NCI-H510A (cell line): Measurements from ENCODE around the gene SFMBT1.
A peak's percentile ranks its signal among the peaks of the same experiment; 100 is the strongest.

Source experiments
- DNase-seq: peaks from one replicate; lab custom pipeline; 2025; lab: John Stamatoyannopoulos, UW

The SFMBT1 gene, protein sequence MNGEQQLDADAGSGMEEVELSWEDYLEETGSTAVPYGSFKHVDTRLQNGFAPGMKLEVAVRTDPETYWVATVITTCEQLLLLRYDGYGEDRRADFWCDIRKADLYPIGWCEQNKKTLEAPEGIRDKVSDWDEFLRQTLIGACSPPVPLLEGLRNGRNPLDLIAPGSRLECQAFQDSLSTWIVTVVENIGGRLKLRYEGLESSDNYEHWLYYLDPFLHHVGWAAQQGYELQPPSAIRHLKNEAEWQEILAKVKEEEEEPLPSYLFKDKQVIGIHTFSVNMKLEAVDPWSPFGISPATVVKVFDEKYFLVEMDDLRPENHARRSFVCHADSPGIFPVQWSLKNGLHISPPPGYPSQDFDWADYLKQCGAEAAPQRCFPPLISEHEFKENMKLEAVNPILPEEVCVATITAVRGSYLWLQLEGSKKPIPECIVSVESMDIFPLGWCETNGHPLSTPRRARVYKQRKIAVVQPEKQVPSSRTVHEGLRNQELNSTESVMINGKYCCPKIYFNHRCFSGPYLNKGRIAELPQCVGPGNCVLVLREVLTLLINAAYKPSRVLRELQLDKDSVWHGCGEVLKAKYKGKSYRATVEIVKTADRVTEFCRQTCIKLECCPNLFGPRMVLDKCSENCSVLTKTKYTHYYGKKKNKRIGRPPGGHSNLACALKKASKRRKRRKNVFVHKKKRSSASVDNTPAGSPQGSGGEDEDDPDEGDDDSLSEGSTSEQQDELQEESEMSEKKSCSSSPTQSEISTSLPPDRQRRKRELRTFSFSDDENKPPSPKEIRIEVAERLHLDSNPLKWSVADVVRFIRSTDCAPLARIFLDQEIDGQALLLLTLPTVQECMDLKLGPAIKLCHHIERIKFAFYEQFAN

GRCh38 chr3:53045518-53046170 lies at the start of gene SFMBT1:
Gene SFMBT1 (minus strand): TSS chr3:53046073. CDS start chr3:52969128, 76,945 bp downstream.
- peak; percentile 26 for DNase-seq

- DNase-seq, result no peak
Measured at GRCh38 chr3:53092942-53093341, 47.1 kb upstream of the SFMBT1 start.

- no peak for DNase-seq
Measured at GRCh38 chr3:53092216-53092615, 46.3 kb upstream of the SFMBT1 start.

DNA sequence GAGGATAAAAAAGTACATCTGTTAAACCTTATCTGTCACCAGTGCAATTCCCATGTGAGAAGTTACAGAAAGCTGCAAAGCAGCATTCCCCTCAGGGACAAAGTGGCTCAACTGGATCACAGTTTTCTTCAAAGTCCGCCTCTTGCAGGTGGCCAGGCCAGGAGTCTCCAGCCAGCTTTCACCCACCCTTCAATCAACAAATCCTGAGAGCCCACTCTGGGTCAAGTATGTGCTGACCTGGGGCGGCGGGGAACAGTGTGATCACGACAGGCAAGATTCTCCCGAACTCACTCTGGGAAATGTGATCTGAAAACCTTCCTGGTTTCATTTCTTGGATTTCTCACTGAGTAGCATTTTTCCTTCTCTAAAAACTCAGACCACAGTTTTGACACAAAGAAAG lies 45.1 kb upstream of the SFMBT1 start:
- no peak for DNase-seq

GRCh38 chr3:53089511-53089910 lies 43.6 kb upstream of the SFMBT1 start:
- DNase-seq, result no peak

GRCh38 chr3:53085476-53085875 lies 39.6 kb upstream of the SFMBT1 start:
- no peak for DNase-seq

DNA sequence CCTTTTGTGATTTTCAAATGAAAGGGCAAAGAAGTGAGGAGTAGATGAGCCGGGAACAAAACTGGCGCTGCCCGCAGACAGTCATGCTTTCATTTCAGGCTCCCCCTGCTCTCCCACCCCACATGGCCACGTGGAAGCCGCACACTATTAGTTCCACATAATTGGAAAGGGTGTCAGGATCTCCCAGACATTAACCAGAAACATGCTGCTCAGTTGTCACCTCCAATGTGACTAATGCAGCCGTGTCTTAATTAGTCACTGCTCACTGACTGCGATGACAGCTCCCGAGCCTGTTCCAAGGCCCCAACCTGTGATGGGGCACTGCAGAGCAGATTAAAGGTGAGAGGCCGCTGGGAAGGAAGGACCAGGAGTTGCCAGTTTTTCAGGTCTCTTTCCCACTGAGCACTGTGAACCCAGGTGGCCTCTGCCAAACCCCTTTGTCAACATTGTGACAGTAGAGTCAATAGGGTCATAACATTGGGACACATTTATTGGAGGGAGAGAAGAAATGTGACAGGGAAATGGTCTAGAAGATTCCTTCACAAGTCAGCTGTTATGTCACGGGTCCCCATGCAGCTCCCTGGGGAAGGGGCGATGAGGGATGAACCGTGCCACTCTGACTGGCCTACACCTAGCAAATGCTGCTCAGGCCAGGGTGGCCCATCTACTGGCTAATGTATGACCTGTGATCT lies 38.6 kb upstream of the SFMBT1 start:
- DNase-seq, result no peak

DNA sequence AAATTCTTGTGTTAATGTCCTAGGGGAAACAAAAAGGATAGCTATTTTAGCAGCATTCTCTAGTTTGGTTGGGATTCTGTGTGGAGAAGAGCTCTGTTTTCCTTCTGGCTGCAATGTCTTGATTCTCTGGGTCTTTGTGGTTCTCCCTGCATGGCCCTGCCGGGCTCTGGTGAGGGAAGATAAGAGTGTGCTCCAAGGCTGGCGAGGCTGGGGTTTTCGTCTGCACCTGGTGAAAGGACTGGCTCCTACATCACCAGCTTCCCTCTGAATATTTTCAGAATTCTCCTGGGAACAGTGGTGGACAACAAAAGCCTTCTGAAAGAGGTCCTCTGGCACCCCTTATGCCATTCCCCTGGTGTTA lies 38.1 kb upstream of the SFMBT1 start:
- no peak for DNase-seq

DNA sequence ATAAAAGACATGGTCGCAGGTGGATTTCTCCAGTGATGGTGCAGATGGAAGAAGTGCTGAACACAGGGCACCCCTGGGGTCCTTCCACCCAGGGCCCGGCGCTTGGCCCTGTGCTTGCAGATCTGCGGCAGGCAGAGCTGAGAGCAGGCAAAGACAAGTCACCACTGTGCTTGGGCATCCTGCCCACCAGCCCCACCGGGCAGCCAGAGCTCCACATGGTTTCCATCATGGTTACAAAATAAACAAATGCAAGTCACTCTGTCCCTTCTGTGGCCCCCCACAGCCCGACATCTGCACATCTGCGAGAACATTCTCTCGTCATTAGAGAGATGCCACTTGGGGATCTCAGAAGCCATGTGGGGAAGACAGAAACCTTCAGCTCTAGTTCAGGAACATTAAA lies 37.6 kb upstream of the SFMBT1 start:
- no peak for DNase-seq

- no peak for DNase-seq
Measured at GRCh38 chr3:53082736-53083135, 36.9 kb upstream of the SFMBT1 start.

GRCh38 chr3:53081318-53081717 lies 35.4 kb upstream of the SFMBT1 start:
- DNase-seq, result no peak

DNA sequence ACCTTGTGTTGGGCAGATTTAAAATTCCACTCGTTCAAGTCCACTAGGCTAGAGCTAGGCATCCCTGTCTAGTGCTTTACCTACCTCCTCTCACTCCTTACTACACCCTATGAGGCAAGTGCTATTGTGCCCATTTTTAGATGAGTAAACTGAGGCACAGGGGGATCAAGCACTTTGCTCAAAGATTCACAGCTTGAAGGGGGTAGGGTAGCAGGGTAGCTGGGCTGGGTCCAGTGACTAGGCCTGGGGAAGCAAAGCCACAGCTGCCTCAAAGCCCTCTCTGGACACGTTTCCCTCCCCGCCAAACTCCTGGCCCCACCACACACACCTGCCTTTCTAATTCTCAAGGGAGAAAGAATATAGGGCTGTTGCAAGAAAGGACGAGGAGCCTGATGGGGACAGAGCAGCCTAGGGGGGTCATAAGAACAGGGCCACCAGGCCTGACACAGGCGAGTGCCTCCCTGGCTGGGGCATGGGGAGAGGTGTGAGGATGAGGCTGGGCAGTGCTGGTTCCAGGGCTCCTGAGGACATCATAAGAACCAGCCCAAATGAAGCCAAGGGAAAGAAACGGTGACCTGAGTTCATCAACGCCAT lies 34.8 kb upstream of the SFMBT1 start:
- DNase-seq, result no peak

DNA sequence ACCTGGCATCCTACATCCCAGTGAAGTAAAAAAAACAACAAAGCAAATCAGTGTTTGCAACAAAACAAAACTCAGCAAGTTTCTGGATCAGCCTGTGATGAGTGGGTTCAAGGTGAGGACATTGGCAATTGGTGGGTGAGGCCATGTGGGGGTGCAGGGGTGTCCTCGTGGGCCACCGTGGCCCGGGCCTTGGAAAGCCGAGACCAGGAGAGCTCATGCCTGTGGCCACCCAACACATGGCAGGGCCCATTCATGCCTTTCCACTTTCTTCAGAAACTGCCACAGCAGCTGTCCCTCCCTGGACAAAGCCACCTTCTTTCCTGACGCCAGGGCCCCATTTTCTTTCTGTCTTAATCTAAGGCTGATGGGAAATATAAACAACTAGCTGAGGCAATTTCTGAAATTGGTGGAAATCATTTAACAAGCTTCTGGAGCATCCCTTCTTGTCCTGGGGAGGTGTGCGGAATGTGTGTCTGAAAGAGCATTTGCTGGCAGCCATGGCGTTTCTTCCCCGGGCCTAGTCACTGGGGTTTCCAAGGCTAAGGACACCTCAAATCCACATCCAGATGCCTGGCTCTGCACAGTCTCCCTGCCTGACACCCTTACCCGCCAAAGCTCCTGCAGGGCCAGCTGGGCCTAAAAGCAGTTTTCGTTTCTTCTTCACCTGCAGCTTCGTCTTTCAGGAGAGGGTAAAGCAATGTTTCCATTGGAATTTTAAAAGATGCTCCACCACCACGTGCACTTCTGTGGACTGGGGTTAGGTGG lies 34.1 kb upstream of the SFMBT1 start:
- no peak for DNase-seq

GRCh38 chr3:53079147-53079546 lies 33.3 kb upstream of the SFMBT1 start:
- no peak for DNase-seq

DNA sequence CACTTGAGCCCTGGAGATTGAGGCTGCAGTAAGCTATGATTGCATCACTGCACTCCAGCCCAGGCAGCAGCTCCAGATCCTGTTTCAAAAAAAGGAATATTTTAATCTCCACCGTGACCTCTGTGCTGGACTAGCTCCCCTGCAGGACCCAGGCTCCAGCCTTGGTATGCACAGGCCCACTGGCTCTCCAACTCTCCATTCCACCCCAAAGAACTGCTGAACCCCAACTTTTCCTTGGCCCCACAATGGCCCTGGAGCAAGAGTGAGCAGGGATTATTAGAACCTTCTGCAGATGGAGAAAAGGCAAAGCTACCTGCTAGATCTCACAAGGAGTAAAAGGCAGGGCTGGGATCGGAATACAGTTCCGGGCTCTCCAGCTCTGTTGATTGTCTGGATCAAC lies 32.8 kb upstream of the SFMBT1 start:
- no peak for DNase-seq

DNA sequence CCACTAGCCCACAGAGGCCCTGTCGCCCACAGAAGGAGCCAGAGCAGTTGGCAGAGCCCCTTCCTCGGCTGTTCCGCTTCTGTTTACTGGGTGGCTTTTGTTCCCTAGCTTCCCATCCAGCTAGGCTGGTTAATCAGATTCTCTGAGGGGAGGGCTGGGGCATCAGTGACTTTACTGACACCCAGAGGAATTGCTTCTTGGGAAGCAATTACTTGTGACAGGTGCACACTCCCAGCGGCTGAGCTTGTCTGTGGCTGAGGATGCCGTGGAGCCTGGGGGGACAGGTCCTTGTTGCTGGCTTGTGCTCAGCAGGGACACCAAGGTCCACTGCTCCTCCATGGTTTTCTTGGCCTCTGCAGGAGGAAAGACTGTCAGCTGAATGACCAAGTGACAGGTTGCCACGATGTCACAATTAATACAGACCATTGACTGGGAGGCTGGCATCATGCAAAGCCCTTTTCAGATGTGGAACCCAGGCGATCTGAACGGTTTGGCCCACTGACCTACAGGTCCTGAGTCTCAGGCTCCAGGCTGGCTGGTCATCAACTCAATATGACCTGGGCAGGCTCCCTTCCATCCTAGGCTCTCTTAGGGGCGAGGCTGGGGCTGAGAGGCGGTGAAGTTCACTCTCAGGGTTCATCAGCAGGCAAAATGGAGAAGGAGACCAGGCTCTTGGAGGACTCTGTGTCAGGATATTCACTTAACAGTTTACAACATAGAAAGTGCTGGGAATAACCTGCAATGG lies 31.8 kb upstream of the SFMBT1 start:
- no peak for DNase-seq

GRCh38 chr3:53075743-53076140 lies 29.9 kb upstream of the SFMBT1 start:
- no peak for DNase-seq

GRCh38 chr3:53074761-53075742 lies 29.2 kb upstream of the SFMBT1 start:
- no peak for DNase-seq

GRCh38 chr3:53074366-53074696 lies 28.5 kb upstream of the SFMBT1 start:
- DNase-seq, result no peak
